GM19328 (cell line): ENCODE data around the gene SMIM24.
"Not testable (repeated sequence)": the region's sequence is repeated elsewhere in the genome, so short reads cannot be mapped to it uniquely, and the experiment has no call there.

Experiments
- ATAC-seq: cut with Tn5 transposase; IDR thresholded peaks from one replicate; pipeline ENCODE4 v1.9.1; 2021; ENCODE audit warnings: mild to moderate bottlenecking, moderate library complexity; ENCODE audit not compliant: unreplicated experiment

Gene SMIM24

DNA sequence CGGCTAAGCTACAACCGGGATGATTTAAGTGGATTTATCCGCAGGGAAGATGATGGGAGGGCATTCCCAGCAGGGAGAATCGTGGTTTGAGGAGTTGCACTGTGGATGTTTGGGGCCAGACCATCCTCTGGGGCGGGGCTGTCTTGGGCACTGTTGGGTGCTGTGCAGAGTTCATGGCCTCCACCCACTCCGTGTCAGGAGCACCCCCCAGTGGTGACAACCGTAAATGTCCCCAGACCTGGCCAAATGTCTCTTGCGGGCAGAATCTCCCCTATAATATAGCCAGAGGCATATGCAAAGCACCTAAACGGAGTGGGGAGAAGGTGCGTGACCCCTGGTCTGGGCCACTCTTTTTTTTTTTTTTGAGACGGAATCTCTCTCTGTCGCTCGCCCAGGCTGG is 40.2 kb downstream of the SMIM24 start:
- no peak for ATAC-seq

DNA sequence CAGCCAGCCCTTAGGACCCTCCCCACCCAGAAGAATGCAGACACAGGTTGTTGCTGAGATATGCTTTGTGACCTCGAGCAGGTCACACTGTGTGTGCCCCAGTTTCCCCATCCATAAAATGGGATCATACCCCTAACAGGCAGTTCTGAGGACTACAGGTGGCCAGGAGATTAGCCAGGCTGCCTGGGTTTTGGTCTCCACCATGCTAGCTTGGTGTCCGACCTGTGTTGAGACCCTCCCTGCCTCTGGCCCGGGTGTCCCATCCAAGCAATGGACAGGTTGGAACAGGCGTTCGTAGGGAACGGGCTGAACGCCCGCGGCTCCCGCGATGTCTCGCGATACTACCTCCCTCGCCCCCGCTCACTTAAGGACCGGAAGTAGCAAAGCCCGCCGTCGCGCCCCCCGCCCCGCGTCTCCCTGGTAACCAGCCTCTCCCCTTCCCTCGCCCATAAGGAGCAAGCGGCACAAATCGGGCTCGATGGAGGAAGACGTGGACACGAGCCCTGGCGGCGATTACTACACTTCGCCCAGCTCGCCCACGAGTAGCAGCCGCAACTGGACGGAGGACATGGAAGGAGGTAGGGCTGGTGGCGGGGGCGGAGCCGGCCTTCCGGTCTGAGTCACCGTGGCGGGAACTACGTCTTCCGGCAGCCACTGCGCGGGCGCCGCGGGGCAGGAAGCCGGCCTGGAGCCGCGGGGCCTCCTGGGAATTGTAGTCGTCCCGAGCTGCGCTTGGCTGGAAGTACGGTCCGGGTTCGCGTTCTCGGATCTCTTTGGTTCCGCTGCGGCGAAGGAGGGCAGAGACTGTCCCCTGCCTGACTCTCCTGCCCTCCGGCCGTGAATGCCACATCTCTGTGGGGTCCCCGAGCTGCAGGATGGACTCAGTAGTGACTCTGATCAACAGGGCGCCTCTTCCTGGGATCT is 45.4 kb downstream of the SMIM24 start:
- peak; percentile 83 for ATAC-seq

DNA sequence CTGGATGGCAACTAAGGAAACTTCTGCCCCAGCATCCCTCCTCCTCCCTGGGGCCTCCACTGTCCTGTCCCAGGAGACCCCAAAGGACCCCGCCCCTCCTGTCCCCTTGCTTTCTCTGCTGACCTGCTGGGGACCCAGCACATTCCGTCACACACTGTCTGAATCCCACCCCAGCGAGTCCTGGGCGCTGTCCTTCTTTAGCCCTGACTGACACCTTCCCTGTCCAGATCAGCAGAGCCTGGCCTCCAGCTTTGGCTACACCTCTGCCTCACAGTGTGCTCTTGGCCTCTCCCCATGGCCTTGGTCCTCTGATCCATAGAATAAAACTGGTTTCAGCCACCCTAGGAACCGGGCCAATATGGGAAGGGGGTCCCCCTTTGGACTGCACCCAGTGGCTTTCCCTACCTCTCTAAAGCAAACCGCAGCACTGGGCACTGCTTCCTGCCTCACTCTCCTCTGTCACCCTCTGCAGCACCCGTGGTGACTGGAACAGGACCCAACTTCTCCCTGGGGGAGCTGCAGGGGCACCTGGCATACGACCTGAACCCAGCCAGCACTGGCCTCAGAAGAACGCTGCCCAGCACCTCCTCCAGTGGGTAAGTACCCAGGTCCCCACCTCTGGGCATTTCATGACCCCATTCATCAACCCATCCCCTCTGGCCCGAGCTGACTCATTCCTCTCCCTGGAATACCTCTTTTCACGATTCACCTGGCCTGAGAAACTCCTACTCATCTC is 46.4 kb downstream of the SMIM24 start:
- ATAC-seq: no peak

DNA sequence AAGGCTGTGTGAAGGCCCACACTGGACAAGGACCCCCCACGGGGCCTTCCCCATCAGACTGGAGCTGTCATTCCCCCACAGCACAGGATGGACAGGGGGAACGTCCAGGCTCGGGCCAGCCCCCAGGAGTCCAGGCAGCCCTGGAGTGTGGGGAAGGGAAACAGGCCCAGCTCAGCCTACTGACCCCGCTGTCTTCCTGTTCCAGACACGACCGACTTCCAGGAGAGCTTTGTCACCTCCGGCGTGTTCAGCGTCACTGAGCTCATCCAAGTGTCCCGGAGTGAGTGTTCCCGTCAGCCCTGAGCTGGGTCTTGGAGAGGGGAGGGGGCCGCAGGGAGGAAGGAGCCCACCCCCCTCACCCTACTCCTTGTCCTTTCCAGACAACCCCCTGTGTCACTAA is 47.0 kb downstream of the SMIM24 start:
- no peak for ATAC-seq

DNA sequence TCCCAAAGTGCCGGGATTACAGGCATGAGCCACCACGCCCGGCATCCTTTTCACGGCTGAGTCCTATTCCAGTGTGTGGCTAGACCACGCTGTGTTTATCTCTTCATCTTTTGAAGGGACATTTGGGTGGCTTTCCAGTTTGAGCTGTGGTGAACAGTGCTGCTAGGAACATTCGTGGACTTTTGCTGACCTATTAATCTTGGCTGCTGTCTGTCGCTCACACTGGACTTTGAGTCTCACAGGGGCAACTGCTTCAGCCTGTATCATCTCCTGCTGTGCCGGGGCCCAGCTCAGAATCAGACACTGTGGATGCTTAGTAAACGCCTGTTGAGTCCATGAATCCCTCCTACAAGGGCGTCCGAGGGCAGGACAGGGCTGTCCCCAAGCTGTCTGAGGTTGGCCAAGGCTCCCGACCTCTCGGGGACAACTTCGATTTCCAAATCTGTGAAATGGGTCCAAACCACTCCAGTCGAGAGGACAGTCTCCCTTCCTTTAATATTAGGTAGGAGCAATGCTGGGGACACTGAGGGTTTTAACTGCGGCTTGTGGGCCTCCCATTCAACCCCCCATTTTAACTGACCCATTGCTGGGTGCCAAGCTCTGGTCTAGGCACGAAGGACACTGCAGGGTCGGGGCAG is 48.4 kb downstream of the SMIM24 start:
- ATAC-seq: no peak

DNA sequence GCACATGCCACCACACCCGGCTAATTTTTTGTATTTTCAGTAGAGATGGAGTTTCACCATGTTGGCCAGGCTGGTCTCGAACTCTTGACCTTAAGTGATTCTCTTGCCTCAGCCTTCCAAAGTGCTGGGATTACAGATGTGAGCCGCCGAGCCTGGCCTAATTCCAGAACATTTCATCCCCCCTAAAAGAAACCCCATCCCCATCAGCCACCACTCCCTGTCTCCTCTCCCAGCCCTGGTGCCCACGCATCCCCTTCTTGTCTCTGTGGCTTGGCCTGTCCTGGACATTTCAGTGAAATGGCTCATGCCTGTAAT is 50.0 kb downstream of the SMIM24 start:
- not testable (repeated sequence) for ATAC-seq

DNA sequence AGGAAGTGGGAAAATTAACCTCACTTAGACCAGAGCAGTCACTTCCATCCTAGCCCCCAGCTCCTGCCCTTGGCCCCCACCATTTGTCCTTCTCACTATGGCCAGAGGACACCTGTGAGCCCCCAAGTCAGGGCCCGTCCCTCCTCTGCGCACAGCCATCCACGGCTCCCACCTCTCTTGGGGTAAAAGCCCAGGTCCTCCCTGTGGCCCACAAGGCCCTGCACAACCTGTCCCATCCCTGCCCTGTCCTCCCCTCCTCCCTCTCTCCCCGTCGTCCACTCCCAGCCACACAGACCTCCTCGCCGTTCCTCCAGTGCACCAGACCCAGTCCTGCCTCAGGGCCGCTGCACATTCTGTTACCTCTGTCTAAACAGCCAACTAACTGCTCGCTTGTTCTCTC is 53.9 kb downstream of the SMIM24 start:
- no peak for ATAC-seq
